ENCODE results near the gene KDM8.

The KDM8 gene

GRCh38 chr16:27179500-27180072 is 23.7 kb upstream of the KDM8 start (continued):
- peak; percentile 65 for TF ChIP-seq ZFHX2 (tag by site-specific recombination; conservative IDR thresholded peaks at IDR 0.05)
- no peak for TF ChIP-seq MEIS1 (CRISPR knock-in tag; IDR thresholded peaks at IDR 0.05; ENCODE audit: borderline replicate concordance)
- no peak for TF ChIP-seq ZNF514 (tag by site-specific recombination; IDR thresholded peaks at IDR 0.05)
- TF ChIP-seq ZNF629 (tag by site-specific recombination; IDR thresholded peaks at IDR 0.05), result 0 out of 2 replicates have a peak, but pooled peaks have one; percentile 39

- no peak overlapping the region for H3K27ac ChIP-seq (ENCODE audit: extremely low read depth, low read depth, low read length)
- no peak overlapping the region for H3K4me3 ChIP-seq (ENCODE audit: low read depth, low read length)
- TF ChIP-seq GLIS1 (tag by site-specific recombination; IDR thresholded peaks at IDR 0.05) (no peak), ZNF510 (tag by site-specific recombination; IDR thresholded peaks at IDR 0.05; ENCODE audit: insufficient replicate concordance) (no peak), ZNF645 (tag by site-specific recombination; IDR thresholded peaks at IDR 0.05) (no peak), ZNF221 (tag by site-specific recombination; IDR thresholded peaks at IDR 0.05; ENCODE audit: borderline replicate concordance) (no peak), ZBTB44 (tag by site-specific recombination; IDR thresholded peaks at IDR 0.05) (no peak), ZNF416 (tag by site-specific recombination; IDR thresholded peaks at IDR 0.05) (no peak), ZNF280D (tag by site-specific recombination; IDR thresholded peaks at IDR 0.05) (no peak), ZNF704 (tag by site-specific recombination; IDR thresholded peaks at IDR 0.05) (no peak), ZNF146 (tag by site-specific recombination; IDR thresholded peaks at IDR 0.05) (no peak), KLF1 (tag by site-specific recombination; IDR thresholded peaks at IDR 0.05) (no peak), ZNF76 (tag by site-specific recombination; IDR thresholded peaks at IDR 0.05; ENCODE audit: borderline replicate concordance, low read depth) (no peak), GLIS2 (tag by site-specific recombination; IDR thresholded peaks at IDR 0.05) (no peak), ZNF660 (tag by site-specific recombination; IDR thresholded peaks at IDR 0.05) (no peak), ZNF48 (tag by site-specific recombination; IDR thresholded peaks at IDR 0.05) (no peak), ZNF596 (tag by site-specific recombination; IDR thresholded peaks at IDR 0.05) (no peak)
- TF ChIP-seq, protein P1, sequence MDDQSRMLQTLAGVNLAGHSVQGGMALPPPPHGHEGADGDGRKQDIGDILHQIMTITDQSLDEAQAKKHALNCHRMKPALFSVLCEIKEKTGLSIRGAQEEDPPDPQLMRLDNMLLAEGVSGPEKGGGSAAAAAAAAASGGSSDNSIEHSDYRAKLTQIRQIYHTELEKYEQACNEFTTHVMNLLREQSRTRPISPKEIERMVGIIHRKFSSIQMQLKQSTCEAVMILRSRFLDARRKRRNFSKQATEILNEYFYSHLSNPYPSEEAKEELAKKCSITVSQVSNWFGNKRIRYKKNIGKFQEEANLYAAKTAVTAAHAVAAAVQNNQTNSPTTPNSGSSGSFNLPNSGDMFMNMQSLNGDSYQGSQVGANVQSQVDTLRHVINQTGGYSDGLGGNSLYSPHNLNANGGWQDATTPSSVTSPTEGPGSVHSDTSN (CRISPR knock-in tag; IDR thresholded peaks at IDR 0.05), result no peak
- TF ChIP-seq, protein P2, sequence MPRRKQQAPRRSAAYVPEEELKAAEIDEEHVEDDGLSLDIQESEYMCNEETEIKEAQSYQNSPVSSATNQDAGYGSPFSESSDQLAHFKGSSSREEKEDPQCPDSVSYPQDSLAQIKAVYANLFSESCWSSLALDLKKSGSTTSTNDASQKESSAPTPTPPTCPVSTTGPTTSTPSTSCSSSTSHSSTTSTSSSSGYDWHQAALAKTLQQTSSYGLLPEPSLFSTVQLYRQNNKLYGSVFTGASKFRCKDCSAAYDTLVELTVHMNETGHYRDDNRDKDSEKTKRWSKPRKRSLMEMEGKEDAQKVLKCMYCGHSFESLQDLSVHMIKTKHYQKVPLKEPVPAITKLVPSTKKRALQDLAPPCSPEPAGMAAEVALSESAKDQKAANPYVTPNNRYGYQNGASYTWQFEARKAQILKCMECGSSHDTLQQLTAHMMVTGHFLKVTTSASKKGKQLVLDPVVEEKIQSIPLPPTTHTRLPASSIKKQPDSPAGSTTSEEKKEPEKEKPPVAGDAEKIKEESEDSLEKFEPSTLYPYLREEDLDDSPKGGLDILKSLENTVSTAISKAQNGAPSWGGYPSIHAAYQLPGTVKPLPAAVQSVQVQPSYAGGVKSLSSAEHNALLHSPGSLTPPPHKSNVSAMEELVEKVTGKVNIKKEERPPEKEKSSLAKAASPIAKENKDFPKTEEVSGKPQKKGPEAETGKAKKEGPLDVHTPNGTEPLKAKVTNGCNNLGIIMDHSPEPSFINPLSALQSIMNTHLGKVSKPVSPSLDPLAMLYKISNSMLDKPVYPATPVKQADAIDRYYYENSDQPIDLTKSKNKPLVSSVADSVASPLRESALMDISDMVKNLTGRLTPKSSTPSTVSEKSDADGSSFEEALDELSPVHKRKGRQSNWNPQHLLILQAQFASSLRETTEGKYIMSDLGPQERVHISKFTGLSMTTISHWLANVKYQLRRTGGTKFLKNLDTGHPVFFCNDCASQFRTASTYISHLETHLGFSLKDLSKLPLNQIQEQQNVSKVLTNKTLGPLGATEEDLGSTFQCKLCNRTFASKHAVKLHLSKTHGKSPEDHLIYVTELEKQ (tag by site-specific recombination; IDR thresholded peaks at IDR 0.05; ENCODE audit: borderline replicate concordance), result no peak
- CTCF ChIA-PET, result interaction anchor here (0.7 to 7.9 kb wide), 3 partner anchors 37 to 193 kb away, joined by 3 to 69 read pairs (median 5); no protein-coding TSS in a partner anchor
- no peaks in the 10 kb centered on the region for H3K36me3 ChIP-seq (ENCODE audit: control insufficient read depth in 2 of 2, insufficient read depth in 1 of 2, low read length in 2 of 2)
- POLR2A ChIA-PET, result interaction anchor here (0.8 kb wide), 1 partner anchor 87 kb away, joined by 3 read pairs; the partner anchor contains the start of gene NSMCE1
- no peaks in the 10 kb centered on the region for H3K4me1 ChIP-seq (ENCODE audit: control insufficient read depth, insufficient read depth, low read length)
- no peaks in the 10 kb centered on the region for H3K9me3 ChIP-seq (ENCODE audit: control insufficient read depth, insufficient read depth, low read depth, low read length)
Observed at GRCh38 chr16:27181019-27181790, 22.1 kb upstream of the KDM8 start.
